WERI-Rb-1 (cell line): Measurements from ENCODE around the gene DPRX.

Experiments used
- DNase-seq: peaks from one replicate; pipeline ENCODE4 v3.0.0-alpha.2; 2020
- H3K27ac ChIP-seq: fragments of 250-450 bp; sonication (Bioruptor Pico); 2 replicates; pipeline ENCODE4 v1.5.1; 2020; ENCODE audit warnings: mild to moderate bottlenecking, moderate library complexity
- H3K27me3 ChIP-seq: fragments of 250-450 bp; sonication (Bioruptor Pico); 2 replicates; pipeline ENCODE4 v1.5.1; 2021; ENCODE audit warnings: mild to moderate bottlenecking, low read depth, moderate library complexity; ENCODE audit not compliant: insufficient read depth, severe bottlenecking
- H3K36me3 ChIP-seq: fragments of 250-450 bp; sonication (Bioruptor Pico); 2 replicates; pipeline ENCODE4 v1.5.1; 2020; ENCODE audit warnings: mild to moderate bottlenecking, moderate library complexity
- H3K4me3 ChIP-seq: 2 replicates; pipeline ENCODE4 v1.5.1; 2011; ENCODE audit warnings: low read depth, mild to moderate bottlenecking, control low read depth, low read length
- H3K9me3 ChIP-seq: fragments of 250-450 bp; sonication (Bioruptor Pico); 2 replicates; pipeline ENCODE4 v1.5.1; 2021; ENCODE audit warnings: mild to moderate bottlenecking, moderate library complexity; ENCODE audit not compliant: severe bottlenecking
- TF ChIP-seq, protein P1 (sequence below): IDR thresholded peaks from 2 replicates; pipeline ENCODE4 v1.5.1; 2011; ENCODE audit warnings: low read depth, mild to moderate bottlenecking, control low read depth, inconsistent platforms, low read length

Gene DPRX, protein sequence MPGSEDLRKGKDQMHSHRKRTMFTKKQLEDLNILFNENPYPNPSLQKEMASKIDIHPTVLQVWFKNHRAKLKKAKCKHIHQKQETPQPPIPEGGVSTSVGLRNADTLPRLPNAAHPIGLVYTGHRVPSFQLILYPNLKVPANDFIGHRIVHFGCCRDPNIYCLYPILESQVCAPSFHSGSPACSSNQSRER

DNA sequence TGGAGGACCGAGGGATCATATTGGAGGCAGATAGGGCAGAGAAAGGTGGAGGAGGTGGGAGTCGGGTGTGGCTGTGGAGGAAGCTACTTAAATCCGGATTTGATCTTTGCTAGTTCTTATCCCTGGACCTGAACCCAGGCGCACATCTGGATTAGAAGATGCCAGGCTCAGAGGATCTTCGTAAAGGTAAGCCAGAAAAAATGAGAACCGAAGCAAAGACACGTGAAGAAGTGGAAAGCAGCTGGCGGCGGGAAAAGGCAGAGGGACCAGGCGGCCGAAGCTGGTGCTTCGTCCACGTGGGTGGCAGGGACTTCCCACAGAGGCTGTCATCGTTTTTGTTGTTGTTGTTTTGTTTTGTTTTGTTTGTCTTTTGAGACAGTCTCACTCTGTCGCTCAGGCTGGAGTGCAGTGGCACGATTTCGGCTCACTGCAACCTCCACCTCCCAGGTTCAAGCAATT, at the start of gene DPRX:
Gene DPRX (plus strand): TSS at position 51 of the 459 bp plus-strand sequence. CDS start 108 bp downstream, at position 159.
- TF ChIP-seq, protein P1, sequence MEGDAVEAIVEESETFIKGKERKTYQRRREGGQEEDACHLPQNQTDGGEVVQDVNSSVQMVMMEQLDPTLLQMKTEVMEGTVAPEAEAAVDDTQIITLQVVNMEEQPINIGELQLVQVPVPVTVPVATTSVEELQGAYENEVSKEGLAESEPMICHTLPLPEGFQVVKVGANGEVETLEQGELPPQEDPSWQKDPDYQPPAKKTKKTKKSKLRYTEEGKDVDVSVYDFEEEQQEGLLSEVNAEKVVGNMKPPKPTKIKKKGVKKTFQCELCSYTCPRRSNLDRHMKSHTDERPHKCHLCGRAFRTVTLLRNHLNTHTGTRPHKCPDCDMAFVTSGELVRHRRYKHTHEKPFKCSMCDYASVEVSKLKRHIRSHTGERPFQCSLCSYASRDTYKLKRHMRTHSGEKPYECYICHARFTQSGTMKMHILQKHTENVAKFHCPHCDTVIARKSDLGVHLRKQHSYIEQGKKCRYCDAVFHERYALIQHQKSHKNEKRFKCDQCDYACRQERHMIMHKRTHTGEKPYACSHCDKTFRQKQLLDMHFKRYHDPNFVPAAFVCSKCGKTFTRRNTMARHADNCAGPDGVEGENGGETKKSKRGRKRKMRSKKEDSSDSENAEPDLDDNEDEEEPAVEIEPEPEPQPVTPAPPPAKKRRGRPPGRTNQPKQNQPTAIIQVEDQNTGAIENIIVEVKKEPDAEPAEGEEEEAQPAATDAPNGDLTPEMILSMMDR, result no peak
- peaks cover 3% of the 10 kb centered on the region for H3K9me3 ChIP-seq
- no peak within 1 kb of the TSS for H3K4me3 ChIP-seq
- H3K27ac ChIP-seq, result no peak within 1 kb of the TSS
- H3K27me3 ChIP-seq, result peaks cover 86% of the 10 kb centered on the region
- no peak for DNase-seq
- H3K36me3 ChIP-seq, result no peaks in the 10 kb centered on the region

DNA sequence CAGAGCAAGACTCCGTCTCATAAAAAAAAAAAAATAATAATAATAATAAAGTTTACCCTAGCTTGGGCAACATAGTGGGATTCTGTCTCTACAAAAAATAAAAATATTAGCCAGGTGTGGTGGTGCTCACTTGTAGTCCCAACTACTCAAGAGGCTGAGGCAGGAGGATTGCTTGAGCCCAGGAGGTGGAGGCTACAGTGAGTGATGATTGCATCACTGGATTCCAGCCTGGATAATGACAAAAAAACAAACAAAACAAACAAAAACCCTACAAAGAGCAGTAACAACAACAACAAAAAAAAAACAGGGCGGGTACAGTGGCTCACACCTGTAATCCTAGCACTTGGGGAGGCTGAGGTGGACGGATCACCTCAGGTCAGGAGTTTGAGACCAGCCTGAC, 48.6 kb upstream of the DPRX start:
- TF ChIP-seq, protein P1, result no peak
- Histone ChIP-seq H3K9me3 (peaks cover 2% of the 10 kb centered on the region), H3K36me3 (peaks cover 8% of the 10 kb centered on the region), H3K4me3 (no peak overlapping the region), H3K27ac (no peak overlapping the region), H3K27me3 (peaks cover 12% of the 10 kb centered on the region)
- DNase-seq, result no peak

DNA sequence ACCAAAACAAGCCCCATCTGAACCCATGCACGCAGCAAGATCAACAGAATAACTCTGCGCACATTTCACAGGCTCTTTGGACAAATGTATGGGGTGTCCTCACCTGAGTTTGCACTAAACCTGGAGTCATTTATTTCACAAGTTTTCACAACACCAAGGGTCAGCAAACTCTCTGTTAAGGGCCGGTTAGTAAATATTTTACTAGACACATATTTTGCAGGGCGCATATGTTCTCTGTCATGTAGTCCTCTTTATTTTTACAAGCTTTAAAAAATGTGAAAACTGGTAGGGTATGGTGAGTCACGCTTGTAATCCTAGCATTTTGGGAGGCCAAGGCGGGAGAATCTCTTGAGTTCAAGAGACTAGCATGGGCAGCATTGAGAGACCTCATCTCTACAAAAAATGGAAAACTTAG, 45.5 kb upstream of the DPRX start:
- H3K9me3 ChIP-seq, result no peaks in the 10 kb centered on the region
- DNase-seq, result no peak
- no peak overlapping the region for H3K4me3 ChIP-seq
- TF ChIP-seq, protein P1, result no peak
- H3K36me3 ChIP-seq, result no peaks in the 10 kb centered on the region
- H3K27me3 ChIP-seq, result peaks cover 29% of the 10 kb centered on the region
- H3K27ac ChIP-seq, result no peak overlapping the region

DNA sequence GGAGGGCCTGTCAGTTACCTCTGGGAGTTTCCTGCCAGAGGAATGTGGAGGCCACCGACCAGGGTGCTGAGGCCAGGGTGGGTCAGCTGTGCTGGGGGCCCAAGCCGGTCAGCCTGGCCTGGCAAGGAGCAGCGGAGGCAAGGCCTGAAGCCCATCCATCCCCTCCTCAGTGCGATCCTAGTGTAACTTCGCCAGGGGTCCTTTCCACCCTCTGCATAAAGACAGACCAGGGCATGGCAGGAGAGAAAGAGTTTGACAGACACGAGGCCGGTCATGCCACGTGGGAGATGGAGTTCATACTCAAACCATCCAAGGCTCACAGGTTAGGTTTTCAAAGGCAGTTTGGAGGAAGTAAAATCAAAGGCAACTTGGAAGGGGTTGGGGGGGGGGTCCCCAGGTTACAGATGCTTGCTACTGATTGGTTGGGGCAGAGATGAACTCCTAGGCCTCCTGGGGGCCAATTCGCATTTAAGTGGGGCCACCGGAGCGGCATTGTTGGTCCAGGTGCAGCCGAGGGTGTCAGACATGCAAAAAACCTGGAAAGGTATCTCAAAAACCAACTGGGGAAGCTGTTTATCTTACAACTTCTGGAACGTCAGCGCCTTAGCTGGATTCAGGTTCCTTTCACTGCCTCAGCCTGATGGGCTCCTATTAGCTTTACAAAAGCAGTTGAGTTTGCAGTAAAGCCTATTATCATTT, 36.8 kb upstream of the DPRX start:
- peaks cover 76% of the 10 kb centered on the region for H3K27me3 ChIP-seq
- H3K9me3 ChIP-seq, result no peaks in the 10 kb centered on the region
- no peak overlapping the region for H3K4me3 ChIP-seq
- no peak overlapping the region for H3K27ac ChIP-seq
- DNase-seq, result no peak
- TF ChIP-seq, protein P1, result no peak
- no peaks in the 10 kb centered on the region for H3K36me3 ChIP-seq

DNA sequence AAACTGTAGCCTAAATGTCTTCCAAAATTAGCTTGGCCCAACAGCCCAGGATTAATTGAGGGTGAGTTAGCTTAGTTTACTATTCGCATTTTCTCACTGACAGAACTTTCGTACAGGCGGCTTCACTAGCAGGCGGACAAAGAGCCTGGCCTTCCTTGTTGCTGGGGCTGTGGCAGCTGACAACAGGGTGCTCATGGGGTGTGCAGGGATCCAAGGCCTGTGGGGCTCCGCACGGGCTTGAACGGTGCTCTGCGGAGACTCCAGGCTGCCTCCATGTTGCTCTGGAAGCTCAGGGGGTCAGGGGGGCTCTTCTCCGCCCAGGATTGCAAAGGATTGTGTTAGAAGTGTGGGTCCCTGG, 36.3 kb upstream of the DPRX start:
- Histone ChIP-seq H3K4me3 (no peak overlapping the region), H3K27me3 (peaks cover 79% of the 10 kb centered on the region), H3K36me3 (no peaks in the 10 kb centered on the region), H3K27ac (no peak overlapping the region), H3K9me3 (no peaks in the 10 kb centered on the region)
- no peak for DNase-seq
- TF ChIP-seq, protein P1, result no peak
